PC-3 (cell line): ENCODE measurements around the gene CACNA1S.

ENCODE experiments used
- CTCF ChIP-seq: fragments of 300-600 bp; sonication (generic); conservative IDR thresholded peaks from 2 replicates; pipeline ENCODE4 v1.5.1; 2017; ENCODE audit warnings: antibody characterized with exemption, low read depth, mild to moderate bottlenecking, low read length
- EZH2 ChIP-seq: fragments of 300-600 bp; sonication (generic); IDR thresholded peaks from one replicate; pipeline ENCODE4 v1.6.1; 2017; ENCODE audit warnings: antibody characterized with exemption, mild to moderate bottlenecking, low read length; ENCODE audit not compliant: unreplicated experiment
- EZH2phosphoT487 ChIP-seq: fragments of 300-600 bp; sonication (generic); IDR thresholded peaks from 2 replicates; pipeline ENCODE4 v1.6.1; 2018; ENCODE audit warnings: mild to moderate bottlenecking, antibody characterized with exemption, low read length, borderline replicate concordance

GRCh38 chr1:201083741-201084140 lies 28.5 kb downstream of the CACNA1S start:
- TF ChIP-seq CTCF (no peak), EZH2 (no peak), EZH2phosphoT487 (no peak)
